Neural progenitor cell (in vitro differentiated cells): ENCODE measurements around the gene TMEM161B.

Experiments
- EZH2 ChIP-seq: fragments of 200-600 bp; sonication (generic); IDR thresholded peaks from 2 replicates; pipeline ENCODE4 v1.6.1; 2017; ENCODE audit warnings: antibody characterized with exemption, mild to moderate bottlenecking, moderate library complexity
- EZH2phosphoT487 ChIP-seq: fragments of 200-600 bp; sonication (generic); IDR thresholded peaks from 2 replicates; pipeline ENCODE4 v1.6.1; 2017; ENCODE audit warnings: antibody characterized with exemption
- TF ChIP-seq, protein P1 (sequence below): fragments of 200-600 bp; sonication (generic); IDR thresholded peaks from 2 replicates; pipeline ENCODE4 v1.5.1; 2017; ENCODE audit warnings: antibody characterized with exemption, mild to moderate bottlenecking

DNA sequence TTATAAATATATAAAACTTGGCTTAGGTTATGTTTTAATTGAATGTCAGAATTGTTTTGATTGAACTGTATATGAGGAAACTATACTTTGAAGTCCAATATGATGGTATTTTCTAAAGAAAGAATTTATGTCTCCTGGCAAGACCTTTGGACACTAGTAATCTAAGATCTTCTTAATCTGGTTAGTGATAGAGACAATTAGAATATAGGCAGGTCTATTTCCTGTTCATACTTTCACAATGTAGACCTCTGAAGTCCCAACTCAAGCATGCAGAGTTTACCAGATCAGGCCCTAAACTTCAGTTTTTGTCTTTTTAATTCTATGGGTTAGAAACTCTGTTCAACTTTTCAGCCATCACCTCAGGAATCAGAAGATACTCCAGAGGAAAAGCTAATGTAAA lies 6.9 kb upstream of the TMEM161B start:
- TF ChIP-seq, protein P1, sequence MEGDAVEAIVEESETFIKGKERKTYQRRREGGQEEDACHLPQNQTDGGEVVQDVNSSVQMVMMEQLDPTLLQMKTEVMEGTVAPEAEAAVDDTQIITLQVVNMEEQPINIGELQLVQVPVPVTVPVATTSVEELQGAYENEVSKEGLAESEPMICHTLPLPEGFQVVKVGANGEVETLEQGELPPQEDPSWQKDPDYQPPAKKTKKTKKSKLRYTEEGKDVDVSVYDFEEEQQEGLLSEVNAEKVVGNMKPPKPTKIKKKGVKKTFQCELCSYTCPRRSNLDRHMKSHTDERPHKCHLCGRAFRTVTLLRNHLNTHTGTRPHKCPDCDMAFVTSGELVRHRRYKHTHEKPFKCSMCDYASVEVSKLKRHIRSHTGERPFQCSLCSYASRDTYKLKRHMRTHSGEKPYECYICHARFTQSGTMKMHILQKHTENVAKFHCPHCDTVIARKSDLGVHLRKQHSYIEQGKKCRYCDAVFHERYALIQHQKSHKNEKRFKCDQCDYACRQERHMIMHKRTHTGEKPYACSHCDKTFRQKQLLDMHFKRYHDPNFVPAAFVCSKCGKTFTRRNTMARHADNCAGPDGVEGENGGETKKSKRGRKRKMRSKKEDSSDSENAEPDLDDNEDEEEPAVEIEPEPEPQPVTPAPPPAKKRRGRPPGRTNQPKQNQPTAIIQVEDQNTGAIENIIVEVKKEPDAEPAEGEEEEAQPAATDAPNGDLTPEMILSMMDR: no peak
- TF ChIP-seq EZH2 (no peak), EZH2phosphoT487 (no peak)
